ENCODE data around the gene LSS. TPM values are rescaled to one million over a fixed set of nuclear protein-coding genes. Genes with fewer than 3 reads are reported as not detected.

Gene LSS
- total RNA-seq, 1 experiment from 2014 or later, result 101 TPM

- no peak overlapping the region for H3K27ac Mint-ChIP-seq
- ATAC-seq, result no peak
- DNase-seq (ENCODE audit: low spot score), result no peak
- peaks cover 80% of the 10 kb centered on the region for H3K36me3 Mint-ChIP-seq
- H3K4me1 Mint-ChIP-seq, result peaks cover 2% of the 10 kb centered on the region; the same call in 1 of the 2 replicates
- no peaks in the 10 kb centered on the region for H3K9me3 Mint-ChIP-seq
- no peaks in the 10 kb centered on the region for H3K27me3 Mint-ChIP-seq (ENCODE audit: low read depth)
- ChIA-PET POLR2A (no interaction called here), CTCF (interaction anchor here (0.6 to 1.0 kb wide), 3 partner anchors 29 to 101 kb away, joined by 3 read pairs; no protein-coding TSS in a partner anchor)
- no peak overlapping the region for H3K4me3 Mint-ChIP-seq
- TF ChIP-seq ATF3 (CRISPR knock-in tag; conservative IDR thresholded peaks at IDR 0.05), result no peak
- TF ChIP-seq NR1H2 (CRISPR knock-in tag; IDR thresholded peaks at IDR 0.05), result no peak
- TF ChIP-seq JAZF1 (CRISPR knock-in tag; IDR thresholded peaks at IDR 0.05), result no peak
- no peak for TF ChIP-seq SOX15 (CRISPR knock-in tag; IDR thresholded peaks at IDR 0.05)
- TF ChIP-seq FOXJ3 (CRISPR knock-in tag; IDR thresholded peaks at IDR 0.05; ENCODE audit: borderline replicate concordance), result no peak
- no peak for TF ChIP-seq CDX4 (CRISPR knock-in tag; IDR thresholded peaks at IDR 0.05; ENCODE audit: borderline replicate concordance)
- TF ChIP-seq ZNF512 (CRISPR knock-in tag; IDR thresholded peaks at IDR 0.05; ENCODE audit: borderline replicate concordance), result no peak
- no peak for TF ChIP-seq RELA (CRISPR knock-in tag; IDR thresholded peaks at IDR 0.05; ENCODE audit: borderline replicate concordance)
- TF ChIP-seq MXD4 (CRISPR knock-in tag; IDR thresholded peaks at IDR 0.05; ENCODE audit: borderline replicate concordance), result no peak
- TF ChIP-seq ZNF396 (CRISPR knock-in tag; IDR thresholded peaks at IDR 0.05; ENCODE audit: borderline replicate concordance), result no peak
- no peak for TF ChIP-seq E2F4 (CRISPR knock-in tag; IDR thresholded peaks at IDR 0.05; ENCODE audit: borderline replicate concordance, low read depth)
- TF ChIP-seq ELF4 (CRISPR knock-in tag; IDR thresholded peaks at IDR 0.05; ENCODE audit: low read depth), result no peak
Measured at GRCh38 chr21:46244602-46245001, 16.0 kb upstream of the LSS start.

- ChIA-PET POLR2A (no interaction called here), CTCF (interaction anchor here (0.9 kb wide), 1 partner anchor 28 kb away, joined by 3 read pairs; no protein-coding TSS in a partner anchor)
- no peaks in the 10 kb centered on the region for H3K9me3 Mint-ChIP-seq
- peaks cover 81% of the 10 kb centered on the region for H3K36me3 Mint-ChIP-seq
- TF ChIP-seq ATF1 (CRISPR knock-in tag; IDR thresholded peaks at IDR 0.05) (no peak), ZNF416 (CRISPR knock-in tag; IDR thresholded peaks at IDR 0.05) (no peak), CTCF (IDR thresholded peaks at IDR 0.05) (no peak), KAT7 (CRISPR knock-in tag; IDR thresholded peaks at IDR 0.05; ENCODE audit: borderline replicate concordance) (no peak), MLX (CRISPR knock-in tag; IDR thresholded peaks at IDR 0.05) (no peak), STAT6 (CRISPR knock-in tag; conservative IDR thresholded peaks at IDR 0.05; ENCODE audit: low read depth) (no peak), JAZF1 (CRISPR knock-in tag; IDR thresholded peaks at IDR 0.05) (no peak), ZNF138 (CRISPR knock-in tag; conservative IDR thresholded peaks at IDR 0.05) (no peak)
- peaks cover 2% of the 10 kb centered on the region; the same call in 1 of the 2 replicates for H3K4me1 Mint-ChIP-seq
- DNase-seq (ENCODE audit: low spot score) (no peak), ATAC-seq (no peak)
- no peak overlapping the region for H3K27ac Mint-ChIP-seq
- no peak overlapping the region for H3K4me3 Mint-ChIP-seq
- no peaks in the 10 kb centered on the region for H3K27me3 Mint-ChIP-seq (ENCODE audit: low read depth)
Measured at GRCh38 chr21:46243960-46244361, 15.4 kb upstream of the LSS start.

All from WTC11 (cell line).